Measurements from ENCODE around the gene ARMH1.

ARMH1 gene

GRCh38 chr1:44670751-44671640, 3.5 kb upstream of the ARMH1 start:
- no peak for DNase-seq

GRCh38 chr1:44672254-44672955, 2.1 kb upstream of the ARMH1 start:
- DNase-seq: no peak

GRCh38 chr1:44672961-44673674, 1.4 kb upstream of the ARMH1 start:
- DNase-seq: no peak

- no peak for DNase-seq
Observed at GRCh38 chr1:44673675-44674112, 820 bp upstream of the ARMH1 start.

GRCh38 chr1:44675186-44675585, 672 bp downstream of the ARMH1 start:
- DNase-seq: no peak

GRCh38 chr1:44676484-44677200, 2.1 kb downstream of the ARMH1 start:
- no peak for DNase-seq

GRCh38 chr1:44677201-44677766, 2.8 kb downstream of the ARMH1 start:
- no peak for DNase-seq

- DNase-seq: no peak
Observed at GRCh38 chr1:44678120-44678519, 3.6 kb downstream of the ARMH1 start.

GRCh38 chr1:44678626-44679025, 4.1 kb downstream of the ARMH1 start:
- DNase-seq: no peak

- no peak for DNase-seq
Observed at GRCh38 chr1:44679468-44679867, 5.0 kb downstream of the ARMH1 start.

GRCh38 chr1:44681905-44682882, 7.7 kb downstream of the ARMH1 start:
- no peak for DNase-seq

GRCh38 chr1:44682883-44683265, 8.4 kb downstream of the ARMH1 start:
- DNase-seq: no peak

GRCh38 chr1:44684525-44684924, 10.0 kb downstream of the ARMH1 start:
- DNase-seq: no peak

- DNase-seq: no peak
Observed at GRCh38 chr1:44685218-44685617, 10.7 kb downstream of the ARMH1 start.

- DNase-seq: no peak
Observed at GRCh38 chr1:44685881-44686280, 11.4 kb downstream of the ARMH1 start.

- no peak for DNase-seq
Observed at GRCh38 chr1:44688760-44689446, 14.4 kb downstream of the ARMH1 start.

GRCh38 chr1:44689447-44689765, 14.9 kb downstream of the ARMH1 start:
- DNase-seq: no peak

GRCh38 chr1:44693159-44693558, 18.6 kb downstream of the ARMH1 start:
- no peak for DNase-seq

- DNase-seq: no peak
Observed at GRCh38 chr1:44693900-44694299, 19.4 kb downstream of the ARMH1 start.

- DNase-seq: no peak
Observed at GRCh38 chr1:44694863-44695478, 20.5 kb downstream of the ARMH1 start.

All from NCI-H2171 (cell line).